Activated naive CD4-positive, alpha-beta T cell treated with anti-CD3 and anti-CD28 coated beads, Interleukin-2, amount 50 U/mL, for 72 hours (primary cell): ENCODE measurements around the gene SCN1A. TPM values are rescaled to one million over a fixed set of nuclear protein-coding genes. Genes with fewer than 3 reads are reported as not detected.
"Not testable (repeated sequence)": the region's sequence is repeated elsewhere in the genome, so short reads cannot be mapped to it uniquely, and the experiment has no call there.

Experiments used
- ATAC-seq, 2 donors: fragments of 150-1000 bp; cut with Tn5 transposase; 2 replicates each; pipeline ENCODE4 v1.10.0; 2021; ENCODE audit warnings: mild to moderate bottlenecking in 2 of 2, moderate library complexity in 2 of 2
- DNase-seq, 2 donors: peaks; one replicate each; pipeline ENCODE4 v3.0.0; 2021 to 2022; ENCODE audit warnings: low spot score in 2 of 2
- H3K27ac Mint-ChIP-seq, 2 donors: one replicate each; pipeline ENCODE4 v1.8.0; 2022; ENCODE audit warnings: mild to moderate bottlenecking in 2 of 2, mixed read lengths in 2 of 2
- H3K36me3 Mint-ChIP-seq, 2 donors: one replicate each; pipeline ENCODE4 v1.8.0; 2022; ENCODE audit warnings: mixed read lengths in 2 of 2
- H3K9me3 Mint-ChIP-seq, 2 donors: one replicate each; pipeline ENCODE4 v1.8.0; 2022; ENCODE audit warnings: mixed read lengths in 2 of 2
- total RNA-seq, 2 donors: library from RNA; stranded (reverse); gene quantifications; one replicate each; pipeline ENCODE4 v1.2.3, GENCODE V29; 2022

Gene SCN1A
- total RNA-seq, 2 donors from 2014 or later = not detected

- Mint-ChIP-seq H3K27ac (no peak overlapping the region), H3K9me3 (no peaks in the 10 kb centered on the region), H3K36me3 (no peaks in the 10 kb centered on the region)
- DNase-seq = no peak
- no peak for ATAC-seq
These were observed 23.0 kb downstream of the SCN1A start for GRCh38 chr2:166104773-166105172.

GRCh38 chr2:166104084-166104483 lies 23.7 kb downstream of the SCN1A start:
- H3K27ac Mint-ChIP-seq = no peak overlapping the region
- no peaks in the 10 kb centered on the region for H3K36me3 Mint-ChIP-seq
- H3K9me3 Mint-ChIP-seq = no peaks in the 10 kb centered on the region

GRCh38 chr2:166103277-166103676 lies 24.5 kb downstream of the SCN1A start:
- not testable (repeated sequence) for H3K9me3 Mint-ChIP-seq, H3K27ac Mint-ChIP-seq, ATAC-seq, H3K36me3 Mint-ChIP-seq, DNase-seq

More at GRCh38 chr2:166104084-166104483, 23.7 kb downstream of the SCN1A start:
- DNase-seq (no peak), ATAC-seq (no peak)

- ATAC-seq (no peak), DNase-seq (no peak)
- no peaks in the 10 kb centered on the region for H3K36me3 Mint-ChIP-seq
- no peak overlapping the region for H3K27ac Mint-ChIP-seq
- no peaks in the 10 kb centered on the region for H3K9me3 Mint-ChIP-seq
These were observed 33.5 kb downstream of the SCN1A start for GRCh38 chr2:166094325-166094724.

- no peaks in the 10 kb centered on the region for H3K9me3 Mint-ChIP-seq
- no peak overlapping the region for H3K27ac Mint-ChIP-seq
- H3K36me3 Mint-ChIP-seq = no peaks in the 10 kb centered on the region
- ATAC-seq (no peak), DNase-seq (no peak)
These were observed 34.9 kb downstream of the SCN1A start for GRCh38 chr2:166092889-166093288.

GRCh38 chr2:166091439-166091838 lies 36.4 kb downstream of the SCN1A start:
- H3K27ac Mint-ChIP-seq = no peak overlapping the region
- DNase-seq (no peak), ATAC-seq (no peak)
- H3K36me3 Mint-ChIP-seq = no peaks in the 10 kb centered on the region
- H3K9me3 Mint-ChIP-seq = no peaks in the 10 kb centered on the region

GRCh38 chr2:166090908-166091307 lies 36.9 kb downstream of the SCN1A start:
- Mint-ChIP-seq H3K27ac (no peak overlapping the region), H3K9me3 (no peaks in the 10 kb centered on the region), H3K36me3 (no peaks in the 10 kb centered on the region)
- no peak for DNase-seq
- ATAC-seq = no peak

GRCh38 chr2:166090346-166090745 lies 37.5 kb downstream of the SCN1A start:
- H3K36me3 Mint-ChIP-seq = no peaks in the 10 kb centered on the region
- no peaks in the 10 kb centered on the region for H3K9me3 Mint-ChIP-seq
- ATAC-seq = no peak

GRCh38 chr2:166088634-166089033 lies 39.2 kb downstream of the SCN1A start:
- DNase-seq (no peak), ATAC-seq (no peak)
- no peaks in the 10 kb centered on the region for H3K36me3 Mint-ChIP-seq
- no peaks in the 10 kb centered on the region for H3K9me3 Mint-ChIP-seq
- H3K27ac Mint-ChIP-seq = no peak overlapping the region

More at GRCh38 chr2:166090346-166090745, 37.5 kb downstream of the SCN1A start:
- no peak for DNase-seq
- no peak overlapping the region for H3K27ac Mint-ChIP-seq

- H3K36me3 Mint-ChIP-seq = no peaks in the 10 kb centered on the region
- no peak overlapping the region for H3K27ac Mint-ChIP-seq
- no peaks in the 10 kb centered on the region for H3K9me3 Mint-ChIP-seq
- ATAC-seq (no peak), DNase-seq (no peak)
These were observed 43.5 kb downstream of the SCN1A start for GRCh38 chr2:166084301-166084700.

- H3K36me3 Mint-ChIP-seq = no peaks in the 10 kb centered on the region
- H3K9me3 Mint-ChIP-seq = no peaks in the 10 kb centered on the region
- H3K27ac Mint-ChIP-seq = no peak overlapping the region
- DNase-seq = no peak
- ATAC-seq = no peak
These were observed 45.1 kb downstream of the SCN1A start for GRCh38 chr2:166082736-166083135.

- H3K36me3 Mint-ChIP-seq = no peaks in the 10 kb centered on the region
- ATAC-seq = no peak
- H3K27ac Mint-ChIP-seq = no peak overlapping the region
- H3K9me3 Mint-ChIP-seq = no peaks in the 10 kb centered on the region
- no peak for DNase-seq
These were observed 46.0 kb downstream of the SCN1A start for GRCh38 chr2:166081852-166082251.

GRCh38 chr2:166081131-166081632 lies 46.6 kb downstream of the SCN1A start:
- DNase-seq = no peak
- Mint-ChIP-seq H3K36me3 (no peaks in the 10 kb centered on the region), H3K9me3 (no peaks in the 10 kb centered on the region), H3K27ac (no peak overlapping the region)
- ATAC-seq = no peak

- ATAC-seq (no peak), DNase-seq (no peak)
- Mint-ChIP-seq H3K36me3 (no peaks in the 10 kb centered on the region), H3K9me3 (no peaks in the 10 kb centered on the region), H3K27ac (no peak overlapping the region)
These were observed 53.4 kb downstream of the SCN1A start for GRCh38 chr2:166074430-166074829.

GRCh38 chr2:166074011-166074410 lies 53.8 kb downstream of the SCN1A start:
- no peak for ATAC-seq
- H3K36me3 Mint-ChIP-seq = no peaks in the 10 kb centered on the region
- no peak overlapping the region for H3K27ac Mint-ChIP-seq
- no peaks in the 10 kb centered on the region for H3K9me3 Mint-ChIP-seq
- no peak for DNase-seq

GRCh38 chr2:166070231-166070630 lies 57.6 kb downstream of the SCN1A start:
- no peaks in the 10 kb centered on the region for H3K36me3 Mint-ChIP-seq
- DNase-seq = no peak
- no peaks in the 10 kb centered on the region for H3K9me3 Mint-ChIP-seq
- no peak for ATAC-seq
- no peak overlapping the region for H3K27ac Mint-ChIP-seq

- H3K27ac Mint-ChIP-seq = no peak overlapping the region
- ATAC-seq (no peak), DNase-seq (no peak)
- no peaks in the 10 kb centered on the region for H3K36me3 Mint-ChIP-seq
- no peaks in the 10 kb centered on the region for H3K9me3 Mint-ChIP-seq
These were observed 58.8 kb downstream of the SCN1A start for GRCh38 chr2:166068981-166069380.

GRCh38 chr2:166067229-166067628 lies 60.6 kb downstream of the SCN1A start:
- DNase-seq = no peak
- ATAC-seq = no peak
- Mint-ChIP-seq H3K9me3 (no peaks in the 10 kb centered on the region), H3K27ac (no peak overlapping the region), H3K36me3 (no peaks in the 10 kb centered on the region)

GRCh38 chr2:166060191-166060590 lies 67.6 kb downstream of the SCN1A start:
- H3K36me3 Mint-ChIP-seq = no peaks in the 10 kb centered on the region
- no peak overlapping the region for H3K27ac Mint-ChIP-seq
- no peak for ATAC-seq
- DNase-seq = no peak
- H3K9me3 Mint-ChIP-seq = no peaks in the 10 kb centered on the region
